HG03457 (cell line): ENCODE results near the gene RASGEF1B.

Experiments
- ATAC-seq: cut with Tn5 transposase; IDR thresholded peaks from one replicate; pipeline ENCODE4 v1.9.1; 2021; ENCODE audit warnings: moderate number of reproducible peaks; ENCODE audit not compliant: unreplicated experiment

Gene RASGEF1B

DNA sequence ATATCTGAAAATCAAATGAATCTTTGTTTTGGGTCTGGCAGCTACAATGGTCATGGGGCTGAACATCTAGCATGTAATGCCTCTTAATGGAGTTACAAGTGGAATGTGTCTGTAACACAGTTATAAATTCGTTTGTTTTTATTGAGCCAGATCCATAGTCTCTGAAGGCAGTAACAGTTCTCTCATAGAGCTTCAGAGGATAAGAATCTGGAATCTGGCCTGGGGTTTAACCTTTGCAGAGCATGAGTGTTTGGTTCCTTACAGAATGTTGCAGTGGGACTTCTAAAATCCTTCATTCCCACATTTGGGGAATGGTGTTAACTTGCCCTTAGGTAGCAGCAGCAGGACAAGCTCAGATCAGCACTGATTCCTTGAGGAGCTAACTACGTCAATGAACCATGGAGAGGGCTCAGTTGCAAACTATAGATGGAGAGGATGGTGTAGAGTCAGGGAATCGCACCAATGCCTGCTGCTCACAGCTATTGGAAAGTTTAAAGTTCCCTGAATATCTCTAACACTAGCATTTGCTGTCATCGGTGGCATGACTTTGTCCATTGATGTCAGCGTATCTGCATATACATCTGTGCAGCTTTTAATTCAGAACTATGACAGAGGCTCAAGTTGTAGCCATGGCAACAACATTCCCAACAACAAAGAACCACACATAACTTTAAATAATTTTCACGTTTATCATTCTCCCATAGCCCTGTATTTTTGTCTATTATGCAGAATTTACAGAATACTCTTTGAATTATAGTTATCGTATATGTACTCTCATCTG is 72.2 kb downstream of the RASGEF1B start:
- no peak for ATAC-seq

DNA sequence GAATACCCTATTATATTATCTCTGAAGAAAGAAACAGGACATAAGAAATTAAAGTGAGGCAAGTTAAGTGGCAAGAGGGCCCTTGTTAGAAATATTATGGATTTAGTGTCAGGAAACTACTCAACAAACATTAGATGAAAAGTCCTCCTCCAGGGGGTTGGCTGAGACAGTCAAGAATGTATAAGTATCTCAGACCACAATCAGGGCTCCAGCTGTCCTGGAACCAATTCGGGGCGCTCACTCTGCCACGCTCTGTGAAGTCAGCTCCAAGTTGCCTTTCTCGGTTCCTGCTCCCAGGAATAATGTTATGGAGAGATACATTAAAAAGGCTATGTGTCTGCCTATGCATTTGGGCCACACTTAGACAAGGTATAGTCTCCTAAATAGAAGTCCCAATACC is 73.3 kb downstream of the RASGEF1B start:
- ATAC-seq, result no peak

DNA sequence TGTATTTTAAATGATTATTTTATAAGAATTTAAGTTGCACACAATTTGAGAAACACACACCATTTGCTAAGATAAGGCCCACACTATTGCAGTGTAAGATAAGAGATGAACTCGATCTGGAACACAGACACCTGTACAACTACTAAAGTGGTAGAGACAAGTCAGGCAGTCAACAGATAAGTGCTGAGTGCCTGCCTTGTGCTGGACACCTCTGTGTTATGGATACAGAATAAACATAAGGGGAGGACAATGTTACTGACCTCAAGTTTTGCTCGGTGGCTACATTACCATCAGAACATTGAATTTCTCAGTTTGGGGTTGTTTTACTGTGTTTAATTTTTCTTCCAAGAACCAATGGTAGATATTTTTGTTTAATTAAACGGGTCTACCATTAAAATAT is 74.1 kb downstream of the RASGEF1B start:
- ATAC-seq, result no peak

- no peak for ATAC-seq
Observed at GRCh38 chr4:81395239-81395638, 76.5 kb downstream of the RASGEF1B start.

DNA sequence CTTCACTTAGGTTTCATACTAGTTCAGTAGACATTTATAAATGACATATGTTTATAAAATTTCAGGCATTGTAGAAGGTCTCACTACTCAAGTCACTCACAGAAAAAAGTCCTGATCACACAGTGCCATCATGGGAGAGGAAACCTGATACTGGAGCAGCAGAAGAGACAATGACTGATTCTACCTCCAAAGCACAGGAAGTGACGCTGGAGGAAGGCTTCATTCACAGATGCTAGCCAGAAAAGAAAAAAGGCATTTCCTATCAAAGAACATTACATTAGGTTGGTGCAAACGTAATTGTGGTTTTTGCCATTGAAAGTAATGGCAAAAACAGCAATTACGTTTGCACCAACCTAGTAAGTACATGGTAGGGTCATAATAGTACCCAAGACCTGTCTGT is 79.5 kb downstream of the RASGEF1B start:
- no peak for ATAC-seq

GRCh38 chr4:81389720-81390119 is 82.0 kb downstream of the RASGEF1B start:
- ATAC-seq, result no peak

DNA sequence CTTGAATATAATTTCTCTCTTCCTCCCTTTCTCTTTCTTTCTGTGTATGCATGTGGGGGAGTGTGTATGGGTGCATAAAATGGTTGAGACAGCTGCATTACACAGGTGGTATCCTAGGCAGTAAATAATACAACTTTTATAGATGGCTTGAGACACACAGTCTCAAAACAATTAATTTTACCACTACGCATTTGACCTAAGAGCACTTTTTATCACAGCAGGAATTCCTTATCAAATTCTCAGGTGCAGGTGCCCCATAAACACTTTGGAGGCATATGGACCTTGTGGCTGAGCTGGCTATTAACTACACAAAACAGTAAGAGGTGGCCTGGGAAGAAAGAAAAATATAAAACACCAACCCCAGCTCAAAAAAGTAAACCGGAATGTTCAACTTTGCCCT is 91.3 kb downstream of the RASGEF1B start:
- no peak for ATAC-seq

DNA sequence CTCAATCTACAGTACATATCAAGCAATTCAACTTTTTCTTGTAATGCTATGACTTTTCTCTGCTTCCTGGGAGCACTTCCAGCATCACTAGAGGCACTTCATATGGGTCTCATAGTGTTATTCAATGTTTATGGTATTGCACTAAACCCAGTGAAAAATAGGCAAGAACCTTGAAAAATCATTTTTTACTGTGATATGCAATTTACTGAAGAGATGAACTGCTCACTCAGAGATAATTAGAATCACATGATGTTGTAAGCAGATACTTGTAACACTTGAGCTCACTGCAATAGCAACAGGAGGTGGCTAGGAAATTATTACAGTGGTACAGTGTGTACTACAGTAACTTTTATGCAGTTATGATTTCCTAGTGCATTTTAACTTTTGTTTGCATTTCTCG is 93.3 kb downstream of the RASGEF1B start:
- ATAC-seq, result no peak

GRCh38 chr4:81377191-81377590 is 94.5 kb downstream of the RASGEF1B start:
- ATAC-seq, result no peak

- no peak for ATAC-seq
Observed at GRCh38 chr4:81376720-81377119, 95.0 kb downstream of the RASGEF1B start.
